GM23338 (cell line): ENCODE data around the gene TTBK1. TPM values are rescaled to one million over a fixed set of nuclear protein-coding genes. Genes with fewer than 3 reads are reported as not detected.

Experiments used
- ATAC-seq: fragments of 200-7000 bp; cut with Tn5 transposase; 3 replicates; pipeline ENCODE4 v1.9.1; 2020
- DNase-seq: peaks from one replicate; pipeline ENCODE4 v3.0.0-alpha.2; 2015; ENCODE audit warnings: low spot score
- H2AFZ ChIP-seq: fragments of 200-600 bp; sonication (generic); 2 replicates; pipeline ENCODE4 v1.8.0; 2016; ENCODE audit warnings: antibody characterized with exemption, mild to moderate bottlenecking, moderate library complexity
- H3F3A ChIP-seq: fragments of 200-600 bp; sonication (generic); replicated peaks from 2 replicates; pipeline ENCODE4 v1.8.0; 2017; ENCODE audit warnings: antibody characterized with exemption, mixed run types, low read depth
- H3K27ac ChIP-seq: fragments of 200-600 bp; sonication (generic); 2 replicates; pipeline ENCODE4 v1.6.1; 2016; ENCODE audit warnings: low read depth
- H3K27me3 ChIP-seq: fragments of 200-600 bp; sonication (generic); 2 replicates; pipeline ENCODE4 v1.8.0; 2016; ENCODE audit warnings: mild to moderate bottlenecking, mixed run types, moderate library complexity; ENCODE audit not compliant: insufficient read depth
- H3K36me3 ChIP-seq: fragments of 200-600 bp; sonication (generic); 2 replicates; pipeline ENCODE4 v1.8.0; 2016; ENCODE audit warnings: mild to moderate bottlenecking; ENCODE audit not compliant: insufficient read depth
- H3K4me1 ChIP-seq: fragments of 200-600 bp; sonication (generic); 2 replicates; pipeline ENCODE4 v1.8.0; 2016; ENCODE audit warnings: mild to moderate bottlenecking, moderate library complexity; ENCODE audit not compliant: insufficient read depth
- H3K4me2 ChIP-seq: fragments of 200-600 bp; sonication (generic); 2 replicates; pipeline ENCODE4 v1.7.1; 2017; ENCODE audit warnings: mixed run types
- H3K4me3 ChIP-seq: fragments of 200-600 bp; sonication (generic); 2 replicates; pipeline ENCODE4 v1.6.1; 2016; ENCODE audit warnings: mixed run types
- H3K79me2 ChIP-seq: fragments of 200-600 bp; sonication (generic); replicated peaks from 2 replicates; pipeline ENCODE4 v1.8.0; 2017; ENCODE audit warnings: mild to moderate bottlenecking; ENCODE audit not compliant: insufficient read depth
- H3K9me2 ChIP-seq: fragments of 200-600 bp; sonication (generic); 2 replicates; pipeline ENCODE4 v1.8.0; 2017; ENCODE audit not compliant: insufficient read depth
- H4K20me1 ChIP-seq: fragments of 200-600 bp; sonication (generic); replicated peaks from 2 replicates; pipeline ENCODE4 v1.8.0; 2017; ENCODE audit warnings: mild to moderate bottlenecking; ENCODE audit not compliant: insufficient read depth
- H3K27ac Mint-ChIP-seq: 2 replicates; pipeline ENCODE4 v1.8.0; 2020; ENCODE audit warnings: inconsistent platforms, mild to moderate bottlenecking, moderate library complexity, mixed read lengths
- H3K27me3 Mint-ChIP-seq: 3 replicates; pipeline ENCODE4 v1.8.0; 2022; ENCODE audit warnings: low read depth, mild to moderate bottlenecking, moderate library complexity, mixed read lengths, inconsistent platforms; ENCODE audit not compliant: insufficient read depth, poor library complexity
- H3K36me3 Mint-ChIP-seq: 3 replicates; pipeline ENCODE4 v1.8.0; 2021; ENCODE audit warnings: low read depth, mild to moderate bottlenecking, inconsistent platforms, moderate library complexity, mixed read lengths
- H3K4me1 Mint-ChIP-seq: 3 replicates; pipeline ENCODE4 v1.8.0; 2020; ENCODE audit warnings: mild to moderate bottlenecking, inconsistent platforms, mixed read lengths
- H3K4me3 Mint-ChIP-seq: 3 replicates; pipeline ENCODE4 v1.8.0; 2021; ENCODE audit warnings: moderate library complexity, mild to moderate bottlenecking, inconsistent platforms, mixed read lengths
- H3K9me3 Mint-ChIP-seq: 3 replicates; pipeline ENCODE4 v1.8.0; 2020; ENCODE audit warnings: moderate library complexity, mild to moderate bottlenecking, inconsistent platforms, mixed read lengths
- CREB1 ChIP-seq: fragments of 250-450 bp; sonication (Bioruptor Pico); IDR thresholded peaks from 2 replicates; pipeline ENCODE4 v1.5.0; 2020; ENCODE audit warnings: low read depth, mild to moderate bottlenecking, moderate library complexity
- CTCF ChIP-seq, 2 experiments: fragments of 200-600 bp in 1 of 2; sonication (generic) in 1 of 2; conservative IDR thresholded peaks; 2 replicates each; pipeline versions ENCODE4 v1.5.1 to v1.6.1; 2016 to 2017; ENCODE audit warnings: antibody characterized with exemption in 2 of 2, low read depth in 2 of 2, mild to moderate bottlenecking in 2 of 2, moderate library complexity in 1 of 2
- JUNB ChIP-seq: IDR thresholded peaks from one replicate; pipeline ENCODE4 v1.6.1; 2016; ENCODE audit warnings: antibody characterized with exemption; ENCODE audit not compliant: unreplicated experiment
- NANOG ChIP-seq: IDR thresholded peaks from 2 replicates; pipeline ENCODE4 v1.6.1; 2016; ENCODE audit warnings: antibody characterized with exemption, borderline replicate concordance
- POLR2AphosphoS5 ChIP-seq: IDR thresholded peaks from 2 replicates; pipeline ENCODE4 v1.6.1; 2016; ENCODE audit warnings: antibody characterized with exemption, low read depth
- STAT1 ChIP-seq: IDR thresholded peaks from one replicate; pipeline ENCODE4 v1.6.1; 2016; ENCODE audit warnings: antibody characterized with exemption; ENCODE audit not compliant: unreplicated experiment
- ZNF114 ChIP-seq: fragments of 250-450 bp; sonication (Bioruptor Pico); IDR thresholded peaks from 2 replicates; pipeline ENCODE4 v1.5.0; 2020; ENCODE audit warnings: mild to moderate bottlenecking, moderate library complexity
- ZNF331 ChIP-seq: fragments of 250-450 bp; sonication (Bioruptor Pico); IDR thresholded peaks from 2 replicates; pipeline ENCODE4 v1.5.0; 2020; ENCODE audit warnings: low read depth, mild to moderate bottlenecking, moderate library complexity
- ZNF462 ChIP-seq: fragments of 250-450 bp; sonication (Bioruptor Pico); IDR thresholded peaks from 2 replicates; pipeline ENCODE4 v1.5.0; 2020; ENCODE audit warnings: mild to moderate bottlenecking, moderate library complexity
- polyA plus RNA-seq: library from polyadenylated mRNA; unstranded; fragments of >200 nt; fragmentation: Nextera tagmentation; extraction: Ambion mirVana; gene quantifications from 2 replicates; pipeline ENCODE4 v1.2.1, GENCODE V29; 2016
- total RNA-seq: library from RNA; depleted of rRNA; stranded (reverse); fragments of >200 nt; shearing (Covaris generic); gene quantifications from 2 replicates; pipeline ENCODE4 v1.2.3, GENCODE V29; 2014

TTBK1 gene
- total and polyA plus RNA-seq, 2 experiments from 2014 or later, result 0.29 to 1.1 TPM

- TF ChIP-seq ZNF331 (CRISPR knock-in tag), result no peak
- no peak for TF ChIP-seq ZNF114 (CRISPR knock-in tag)
- TF ChIP-seq JUNB, result no peak
- no peak for TF ChIP-seq POLR2AphosphoS5
- TF ChIP-seq STAT1, result no peak
- TF ChIP-seq ZNF462 (CRISPR knock-in tag), result no peak
Measured at GRCh38 chr6:43248101-43248500, 4.8 kb downstream of the TTBK1 start (continued).

- DNase-seq (no peak), ATAC-seq (no peak)
- Mint-ChIP-seq H3K4me1 (peaks cover 20% of the 10 kb centered on the region), H3K9me3 (no peaks in the 10 kb centered on the region), H3K27me3 (peaks cover 21% of the 10 kb centered on the region), H3K27ac (no peak overlapping the region), H3K4me3 (no peak overlapping the region), H3K36me3 (no peaks in the 10 kb centered on the region)
- Histone ChIP-seq H3F3A (peaks cover 2% of the 10 kb centered on the region; the same call in 1 of the 2 replicates), H3K9me2 (no peaks in the 10 kb centered on the region), H3K36me3 (no peaks in the 10 kb centered on the region), H4K20me1 (no peaks in the 10 kb centered on the region), H3K4me2 (no peak overlapping the region), H2AFZ (no peak overlapping the region), H3K79me2 (no peaks in the 10 kb centered on the region), H3K4me3 (no peak overlapping the region), H3K27me3 (peaks cover 34% of the 10 kb centered on the region), H3K4me1 (peaks cover 25% of the 10 kb centered on the region), H3K27ac (no peak overlapping the region)
- no peak for TF ChIP-seq ZNF462 (CRISPR knock-in tag)
- no peak for TF ChIP-seq CREB1
- no peak for TF ChIP-seq ZNF331 (CRISPR knock-in tag)
- no peak for TF ChIP-seq ZNF114 (CRISPR knock-in tag)
- TF ChIP-seq NANOG, result no peak
- TF ChIP-seq CTCF (conservative IDR thresholded peaks at IDR 0.05; ENCODE audit: low read depth in 2 of 2), result no peak
Measured at GRCh38 chr6:43248791-43249190, 5.5 kb downstream of the TTBK1 start.
